TTC549 (cell line): ENCODE data around the gene PRKAG2.
"Not testable (repeated sequence)": the region's sequence is repeated elsewhere in the genome, so short reads cannot be mapped to it uniquely, and the experiment has no call there.

Experiments
- FAIRE-seq: peaks from 2 replicates; lab custom pipeline; 2012; peaks lifted over from hg19 to GRCh38; lab: Jason Lieb, UNC

Gene PRKAG2

DNA sequence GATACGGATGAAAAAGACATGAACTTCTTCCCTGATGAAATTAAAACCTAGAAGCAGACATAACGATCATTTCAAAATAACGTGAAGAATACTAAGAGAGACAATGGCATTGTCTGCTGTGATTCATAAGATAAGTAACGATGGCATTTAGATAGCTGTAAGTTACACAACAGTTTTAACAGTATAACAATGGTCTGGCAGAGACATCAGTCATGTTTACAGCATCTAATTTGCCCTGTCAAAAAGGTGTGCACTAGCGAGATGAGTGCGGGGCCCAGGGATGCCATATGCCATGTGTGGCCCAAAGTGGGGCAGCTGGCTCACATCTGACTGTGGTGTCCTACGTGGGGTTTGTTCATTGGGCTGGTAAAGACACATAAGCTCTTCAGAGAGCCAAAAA lies 301.5 kb downstream of the PRKAG2 start:
- no peak for FAIRE-seq

DNA sequence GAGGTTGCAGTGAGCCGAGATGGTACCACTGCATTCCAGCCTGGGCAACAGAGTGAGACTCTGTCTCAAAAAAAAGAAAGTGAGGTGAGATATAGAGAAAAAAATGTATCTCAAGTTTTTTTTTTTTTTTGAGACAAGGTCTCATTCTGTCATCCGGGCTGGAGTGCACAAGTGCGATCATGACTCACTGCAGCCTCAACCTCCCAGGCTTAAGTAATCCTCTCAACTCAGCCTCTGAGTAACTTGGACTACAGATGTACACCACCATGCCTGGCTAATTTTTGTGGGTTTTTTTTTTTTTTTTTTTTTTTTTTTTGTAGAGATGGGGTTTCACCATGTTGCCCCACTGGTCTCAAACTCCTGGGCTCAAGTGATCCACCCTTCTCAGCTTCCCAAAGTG lies 303.9 kb downstream of the PRKAG2 start:
- FAIRE-seq = not testable (repeated sequence)

DNA sequence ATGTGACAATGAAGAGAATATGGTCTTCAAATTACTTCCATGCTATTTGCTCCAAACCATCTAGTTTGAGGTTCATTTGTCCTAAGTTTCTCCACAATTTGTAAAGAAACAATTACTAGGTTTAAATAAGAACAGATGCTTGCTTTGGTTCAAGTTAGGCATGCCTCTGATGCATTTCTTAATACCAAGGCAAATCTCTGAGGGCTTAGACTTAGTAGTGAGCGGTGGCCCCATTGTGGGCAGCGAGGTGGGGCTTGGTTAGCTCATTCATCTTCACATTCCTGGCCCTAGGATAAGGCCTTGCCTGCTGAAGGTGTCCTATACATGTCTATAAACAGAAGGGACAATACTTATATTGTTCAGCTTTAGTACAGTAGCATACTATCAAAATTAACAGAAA lies 304.8 kb downstream of the PRKAG2 start:
- no peak for FAIRE-seq

DNA sequence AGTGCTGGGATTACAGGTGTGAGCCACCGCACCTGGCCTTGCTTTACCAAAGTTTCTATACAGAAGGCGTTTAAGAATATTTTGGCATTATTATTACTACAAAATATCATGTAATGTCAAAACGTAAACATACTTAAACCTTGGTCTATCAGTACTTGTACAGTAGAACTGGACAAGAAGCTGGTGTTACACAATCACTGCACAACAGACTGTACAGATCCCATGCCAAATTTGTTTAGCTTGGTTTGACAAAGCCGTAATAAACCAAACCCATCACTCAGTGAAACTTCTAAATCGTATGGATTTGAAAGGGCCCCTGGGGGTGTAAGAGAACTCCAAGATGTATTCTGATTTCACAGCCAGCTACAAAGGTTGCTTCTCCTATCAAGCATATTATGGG lies 305.4 kb downstream of the PRKAG2 start:
- FAIRE-seq = no peak

DNA sequence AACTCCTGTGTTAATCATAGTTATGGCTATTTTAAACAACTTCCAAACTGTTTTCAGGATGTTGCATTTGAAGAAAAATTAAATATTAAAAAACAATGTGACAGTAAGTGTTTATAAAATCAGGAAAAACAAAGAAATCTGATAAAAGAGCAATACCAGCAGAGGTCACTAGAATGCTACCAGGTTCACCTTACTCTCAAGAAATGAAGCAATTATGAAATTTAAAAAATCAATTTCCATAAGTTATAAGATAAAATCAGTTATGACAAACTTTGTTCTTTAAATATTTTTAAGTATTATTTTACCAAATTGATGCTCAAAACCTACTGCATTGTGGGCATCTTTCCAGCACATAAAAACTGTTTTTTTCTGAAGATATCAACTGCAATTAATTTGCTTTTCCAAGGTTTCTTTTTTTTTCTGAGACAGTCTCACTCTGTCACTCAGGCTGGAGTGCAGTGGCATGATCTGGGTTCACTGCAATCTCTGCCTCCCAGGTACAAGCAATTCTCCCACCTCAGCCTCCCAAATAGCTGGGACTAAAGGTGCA lies 306.5 kb downstream of the PRKAG2 start:
- peak; percentile 29 for FAIRE-seq

DNA sequence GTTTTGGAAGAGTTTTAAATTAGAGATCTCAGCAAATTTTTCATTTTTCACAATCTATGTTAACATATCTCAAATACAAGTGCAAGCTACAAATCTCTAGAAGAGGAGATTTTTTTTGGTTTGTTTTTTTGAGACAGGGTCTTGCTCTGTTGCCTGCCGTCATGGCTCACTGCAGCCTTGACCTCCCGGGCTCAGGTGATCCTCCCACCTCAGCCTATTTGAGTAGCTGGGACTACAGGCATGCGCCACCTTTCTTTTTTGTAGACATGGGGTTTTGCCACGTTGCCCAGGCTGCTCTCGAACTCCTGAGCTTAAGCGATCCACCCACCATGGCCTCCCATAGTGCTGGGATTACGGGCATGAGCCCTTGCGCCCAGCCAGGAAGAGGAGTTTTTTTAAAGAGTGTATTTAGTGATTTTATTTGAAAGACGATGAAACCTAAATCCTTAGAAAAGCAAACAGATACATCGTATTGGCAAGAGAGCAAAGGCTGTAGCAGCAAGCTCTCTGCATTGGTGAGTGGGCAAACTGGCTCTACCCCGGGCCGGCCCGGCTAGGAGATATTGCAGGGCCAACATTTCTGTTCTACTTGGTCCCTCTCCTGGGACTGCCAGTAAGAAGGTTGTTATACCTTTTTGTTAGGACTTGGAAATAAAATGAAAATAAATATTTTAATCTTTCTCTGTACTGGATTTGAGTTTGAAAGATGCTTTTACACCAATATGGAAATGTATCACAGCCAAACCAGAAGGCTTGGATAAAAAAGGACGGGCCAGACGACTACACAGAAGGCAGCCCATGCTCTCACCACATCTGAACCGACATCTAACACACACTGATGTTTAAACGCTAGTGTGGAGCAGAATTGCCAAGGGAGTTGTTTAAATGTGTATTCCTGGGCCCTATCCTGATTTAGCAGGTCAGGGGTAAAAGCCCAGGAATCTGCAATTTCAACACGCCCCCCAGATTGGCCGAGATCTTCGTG lies 307.7 kb downstream of the PRKAG2 start:
- no peak for FAIRE-seq

DNA sequence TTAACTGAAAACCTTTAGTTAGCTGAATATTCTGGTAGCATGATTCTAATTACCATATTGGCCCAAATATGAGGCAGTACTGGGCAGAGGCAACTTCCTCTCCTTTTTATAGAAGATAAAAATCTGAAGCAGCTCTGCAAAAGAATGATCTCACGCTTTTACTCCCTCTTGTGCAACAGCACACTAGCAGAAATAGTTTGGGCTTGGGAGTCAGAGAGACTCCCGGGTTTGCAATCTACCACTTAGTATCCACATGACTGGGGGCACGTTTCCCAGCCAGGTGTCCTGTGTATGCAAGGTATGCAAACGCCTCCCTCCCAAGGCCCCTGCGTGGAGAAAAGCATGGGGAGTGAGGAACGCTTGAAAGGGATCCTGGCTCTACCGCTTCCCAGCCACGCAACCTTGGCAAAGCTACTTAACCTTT lies 310.0 kb downstream of the PRKAG2 start:
- no peak for FAIRE-seq

DNA sequence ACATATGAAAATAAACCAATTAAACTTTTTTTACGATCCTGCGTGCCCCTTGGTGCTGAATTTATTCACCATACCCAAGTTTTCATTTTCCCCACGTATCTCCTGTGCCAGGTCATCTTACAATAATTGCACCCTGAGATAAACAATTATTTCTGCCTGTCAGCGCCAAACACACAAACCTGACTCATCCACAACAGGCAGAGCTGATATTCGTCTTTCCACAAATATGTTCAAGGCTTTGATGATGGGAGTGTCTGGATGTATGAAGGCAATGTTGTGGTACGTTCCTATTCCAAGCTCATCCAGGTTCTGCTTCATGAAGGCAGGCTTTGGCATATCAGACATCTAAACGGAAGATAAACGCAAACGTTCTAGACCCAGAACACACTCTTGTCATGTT lies 311.4 kb downstream of the PRKAG2 start:
- FAIRE-seq = no peak

DNA sequence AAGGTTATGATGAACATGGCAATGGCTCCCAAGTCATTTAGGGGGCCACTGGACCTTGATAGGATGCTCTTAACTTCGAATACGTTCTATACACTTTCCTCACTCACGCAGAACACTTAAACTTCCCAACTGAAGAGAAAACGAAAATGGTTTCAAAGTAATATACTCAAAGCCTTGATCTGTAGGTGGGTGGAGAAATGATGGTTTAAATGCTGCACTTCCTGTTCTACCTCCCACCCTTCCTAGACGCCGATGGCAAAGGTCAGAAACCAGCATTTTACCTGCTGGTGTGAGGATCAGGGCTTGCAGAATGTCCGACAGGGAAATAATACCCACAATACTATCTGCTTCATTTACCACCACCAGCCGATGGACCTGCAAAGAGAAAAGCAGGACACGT lies 316.7 kb downstream of the PRKAG2 start:
- FAIRE-seq = no peak

DNA sequence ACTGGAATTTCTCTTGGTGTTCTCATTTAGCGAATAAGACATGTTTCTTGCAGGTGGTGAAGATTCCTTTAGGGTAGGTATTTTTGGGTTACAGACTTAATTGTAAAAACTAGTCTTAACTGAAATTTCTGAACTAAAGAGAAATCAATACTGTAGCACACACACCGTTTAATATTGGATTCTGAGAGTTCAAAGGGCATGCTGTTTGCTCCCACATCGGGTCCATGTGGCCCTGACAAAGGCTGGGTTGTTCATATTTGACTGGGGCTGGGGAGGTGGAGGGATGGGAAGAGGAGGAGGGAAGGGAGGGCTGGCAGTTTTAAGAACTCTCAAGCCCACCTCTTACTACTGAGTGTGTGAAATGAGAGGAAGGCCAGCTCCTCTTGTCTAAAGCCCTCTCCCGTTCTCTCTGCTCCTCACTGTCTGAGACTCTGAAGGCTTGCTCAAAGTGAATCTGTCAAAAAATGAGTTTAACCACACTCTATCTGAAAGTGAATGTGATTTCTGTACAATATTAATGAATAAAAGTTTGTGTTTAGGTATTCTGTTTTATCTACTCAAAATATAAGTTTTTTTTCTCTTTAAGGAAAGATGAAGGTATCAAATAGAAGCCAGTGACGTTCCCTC lies 317.2 kb downstream of the PRKAG2 start:
- no peak for FAIRE-seq

DNA sequence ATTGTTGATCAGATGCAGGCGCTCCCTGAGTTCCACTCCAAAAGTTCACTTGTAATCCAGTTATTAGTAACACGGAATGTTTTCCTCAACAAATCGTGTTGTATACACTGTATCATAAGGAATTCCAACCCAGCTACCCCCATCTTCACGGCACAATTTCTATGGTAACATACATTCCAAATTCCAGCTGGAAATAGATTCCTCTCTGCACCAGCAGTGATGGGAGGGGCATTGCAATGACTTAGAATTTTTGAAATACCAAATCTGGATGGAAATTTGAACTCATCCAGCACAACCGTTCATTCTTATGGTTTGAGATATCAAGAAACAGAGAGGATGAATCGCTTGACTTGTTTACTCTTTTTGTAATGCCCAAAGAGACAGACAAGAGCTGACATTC lies 318.3 kb downstream of the PRKAG2 start:
- no peak for FAIRE-seq

DNA sequence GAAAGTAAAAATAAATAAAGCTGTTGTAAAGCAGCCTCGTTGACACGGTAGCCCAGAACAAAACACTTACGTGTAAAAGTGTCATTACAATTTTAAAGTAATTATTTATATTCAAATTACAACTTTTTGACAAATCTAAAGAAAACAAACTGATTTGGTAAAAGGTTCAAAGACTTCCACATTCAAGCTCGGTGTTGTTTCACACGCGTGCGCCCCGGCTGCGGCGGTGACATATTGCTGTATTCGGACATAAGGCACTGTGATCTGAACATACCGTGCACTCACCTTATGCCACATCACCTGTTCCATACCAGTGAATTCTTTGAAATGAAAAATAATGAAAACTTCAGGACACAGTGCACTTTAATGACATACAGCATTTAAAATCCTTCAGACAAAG lies 320.3 kb downstream of the PRKAG2 start:
- no peak for FAIRE-seq

DNA sequence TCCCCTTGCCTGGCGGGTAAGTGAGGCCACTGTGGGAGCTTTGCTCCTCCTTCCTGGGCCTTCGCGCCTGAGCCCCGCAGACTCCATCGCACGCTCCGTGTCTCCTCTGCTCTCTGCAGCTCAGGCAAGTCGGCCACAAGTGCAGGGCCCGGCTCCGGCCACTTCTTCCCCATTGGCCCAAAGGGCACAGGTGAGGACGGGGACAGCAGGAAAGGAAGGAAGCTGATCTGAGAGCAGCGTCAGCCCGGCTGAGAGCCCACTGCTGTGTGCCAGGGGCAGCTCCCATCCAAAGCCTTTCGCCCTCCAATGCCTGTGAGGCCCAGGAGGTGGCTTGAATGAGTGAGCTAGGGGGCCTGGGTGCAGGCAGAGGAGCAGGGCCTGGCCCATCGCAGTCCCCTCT lies 323.6 kb downstream of the PRKAG2 start:
- no peak for FAIRE-seq

DNA sequence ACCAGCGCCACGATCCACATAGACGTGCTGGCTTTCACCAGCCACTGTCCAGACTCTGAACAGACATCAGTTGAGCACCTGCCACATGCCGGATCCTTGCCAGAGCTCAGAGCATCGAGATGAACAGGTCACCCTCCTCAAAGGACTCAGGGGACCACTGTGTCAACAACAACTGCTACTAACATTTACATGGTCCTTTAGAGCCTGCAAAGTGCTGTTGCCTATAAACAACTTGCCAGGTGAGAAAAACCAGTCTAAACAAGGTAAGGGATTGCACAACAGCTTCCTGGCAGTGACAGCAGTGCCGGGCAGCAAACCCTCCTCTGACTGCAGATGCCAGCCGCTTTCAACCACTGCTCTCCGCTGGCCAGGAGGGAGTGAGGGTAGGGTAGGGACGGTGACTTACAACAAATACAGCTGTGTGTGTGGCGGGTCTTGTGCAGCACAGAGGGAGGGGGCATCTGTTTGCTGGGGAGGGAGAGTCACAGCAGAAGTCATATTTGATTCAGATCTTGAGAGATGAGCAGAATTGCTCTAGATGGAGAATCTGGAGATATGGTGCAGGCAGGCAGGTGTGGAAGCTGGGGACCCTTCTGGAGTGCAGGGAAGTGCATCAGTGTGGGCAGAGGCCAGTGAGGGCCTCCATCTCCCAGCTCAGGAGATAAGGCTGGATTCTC lies 324.4 kb downstream of the PRKAG2 start:
- FAIRE-seq = no peak

DNA sequence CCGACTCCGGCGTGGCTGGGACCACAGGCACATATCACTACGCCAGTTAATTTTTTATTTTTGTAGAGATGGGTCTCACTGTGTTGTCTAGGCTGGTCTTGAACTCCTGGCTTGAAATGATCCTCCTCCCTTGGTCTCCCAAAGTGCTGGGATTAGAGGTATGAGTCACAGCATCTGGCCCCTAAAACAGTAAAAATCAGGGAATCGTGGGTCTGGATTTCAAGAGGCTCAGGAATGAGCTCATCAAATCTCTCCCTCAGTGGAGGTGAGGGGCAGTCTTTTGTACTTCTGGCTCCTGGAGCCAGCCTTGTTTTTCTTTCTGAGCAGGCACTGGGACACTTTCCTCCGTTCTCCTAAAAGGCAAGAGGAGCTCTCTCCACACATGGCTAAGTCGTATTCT lies 325.1 kb downstream of the PRKAG2 start:
- FAIRE-seq = no peak

DNA sequence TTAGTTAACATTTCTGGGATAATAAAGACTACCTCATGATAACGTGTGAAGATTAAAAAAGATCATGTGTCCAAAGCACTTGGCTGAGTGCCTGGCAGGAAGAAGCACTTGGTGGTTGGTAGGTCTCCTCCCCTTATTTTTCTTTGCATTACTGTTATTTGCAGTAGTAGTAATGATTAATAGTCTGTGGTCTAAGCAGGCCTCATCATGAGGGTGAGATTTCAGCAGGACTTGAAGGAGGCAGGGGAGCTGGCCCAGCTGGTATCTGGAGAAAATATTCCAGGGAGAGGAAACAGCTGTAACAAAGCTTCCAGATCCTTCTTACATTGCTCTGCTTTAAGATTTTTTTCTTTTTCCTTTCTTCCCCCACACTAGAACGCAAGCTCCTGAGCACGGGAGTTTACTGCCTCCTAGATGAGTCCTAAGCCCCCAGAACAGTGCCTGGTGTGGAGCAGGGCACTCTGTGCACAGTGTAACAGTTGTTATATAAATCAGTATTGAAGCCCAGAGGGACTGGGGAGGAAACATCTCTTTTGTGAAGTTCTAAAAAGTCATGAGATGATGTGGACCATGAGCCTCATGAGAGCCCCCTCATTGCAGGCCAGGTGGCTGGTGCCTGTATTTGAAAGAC lies 326.1 kb downstream of the PRKAG2 start:
- FAIRE-seq = no peak

DNA sequence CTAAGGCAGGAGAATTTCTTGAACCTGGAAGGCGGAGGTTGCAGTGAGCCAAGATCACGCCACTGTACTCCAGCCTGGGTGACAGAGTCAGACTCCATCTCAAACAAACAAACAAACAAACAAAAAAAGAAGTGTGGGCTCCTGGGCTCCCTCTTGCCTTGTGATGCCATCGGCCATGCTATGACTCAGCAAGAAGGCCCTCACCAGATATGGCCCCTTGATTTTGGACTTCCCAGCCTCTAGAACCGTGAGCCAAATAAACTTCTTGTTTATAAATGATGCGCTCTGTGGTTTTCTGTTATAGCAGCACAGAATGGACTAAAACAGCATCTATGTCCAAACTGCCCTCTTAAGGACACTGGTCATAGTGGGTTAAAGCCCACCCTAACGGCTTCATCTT lies 327.3 kb downstream of the PRKAG2 start:
- FAIRE-seq = no peak

DNA sequence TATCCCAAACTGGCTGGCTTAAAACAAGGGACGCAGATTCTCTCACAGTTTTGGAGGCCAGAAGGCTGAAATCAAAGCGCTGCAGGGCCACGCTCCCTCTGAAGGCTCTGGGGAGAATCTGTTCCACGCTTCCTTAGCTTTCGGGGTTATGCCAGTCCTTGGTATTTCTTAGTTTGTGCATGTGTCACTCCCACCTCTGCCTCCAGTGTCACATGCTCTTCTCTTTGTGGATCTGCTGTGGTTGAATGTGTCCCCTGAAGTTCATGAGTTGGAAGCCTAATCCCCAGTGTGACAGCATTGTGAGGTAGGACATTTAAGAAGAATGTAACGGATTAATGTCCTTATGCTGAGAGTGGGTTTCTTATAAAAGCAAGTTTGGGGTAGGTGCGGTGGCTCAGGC lies 327.8 kb downstream of the PRKAG2 start:
- no peak for FAIRE-seq

DNA sequence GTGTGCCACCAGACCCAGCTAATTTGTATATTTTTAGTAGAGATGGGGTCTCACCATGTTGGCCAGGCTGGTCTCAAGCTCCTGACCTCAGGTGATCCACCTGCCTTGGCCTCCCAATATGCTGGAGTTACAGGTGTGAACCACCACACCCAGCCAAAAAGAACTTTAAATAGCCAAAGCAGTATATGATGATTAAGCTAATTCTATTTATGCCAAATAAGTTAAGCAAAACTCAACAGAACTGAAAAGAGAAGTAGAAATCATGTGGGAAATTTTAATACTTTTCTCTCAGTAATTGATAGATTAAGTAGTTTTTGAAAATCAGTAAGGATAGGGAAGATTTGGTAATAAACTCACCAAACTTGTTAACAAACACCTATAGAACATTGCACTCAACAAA lies 332.7 kb downstream of the PRKAG2 start:
- no peak for FAIRE-seq

DNA sequence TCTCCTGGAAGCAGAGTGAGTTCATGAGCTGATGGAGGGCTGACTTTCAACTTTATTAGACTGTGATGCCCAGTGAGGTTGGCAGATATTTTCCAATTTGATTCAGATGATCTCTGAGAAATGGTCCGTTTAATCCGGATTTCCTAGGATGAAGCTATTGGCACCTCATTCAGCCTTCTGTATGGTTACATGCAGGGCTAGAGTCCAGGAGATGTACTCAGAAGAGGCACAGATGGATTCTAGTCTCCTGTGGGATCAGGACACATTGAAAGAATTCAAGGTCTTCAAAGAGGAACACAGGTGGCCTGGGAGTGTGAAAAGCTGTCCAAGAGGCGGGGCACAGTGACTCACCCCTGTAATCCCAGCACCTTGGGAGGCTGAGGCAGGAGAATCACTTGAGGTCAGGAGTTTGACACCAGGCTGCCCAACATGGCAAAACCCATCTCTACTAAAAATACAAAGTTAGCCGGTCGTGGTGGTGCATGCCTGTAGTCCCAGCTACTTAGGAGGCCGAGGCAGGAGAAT lies 334.2 kb downstream of the PRKAG2 start:
- FAIRE-seq = no peak

DNA sequence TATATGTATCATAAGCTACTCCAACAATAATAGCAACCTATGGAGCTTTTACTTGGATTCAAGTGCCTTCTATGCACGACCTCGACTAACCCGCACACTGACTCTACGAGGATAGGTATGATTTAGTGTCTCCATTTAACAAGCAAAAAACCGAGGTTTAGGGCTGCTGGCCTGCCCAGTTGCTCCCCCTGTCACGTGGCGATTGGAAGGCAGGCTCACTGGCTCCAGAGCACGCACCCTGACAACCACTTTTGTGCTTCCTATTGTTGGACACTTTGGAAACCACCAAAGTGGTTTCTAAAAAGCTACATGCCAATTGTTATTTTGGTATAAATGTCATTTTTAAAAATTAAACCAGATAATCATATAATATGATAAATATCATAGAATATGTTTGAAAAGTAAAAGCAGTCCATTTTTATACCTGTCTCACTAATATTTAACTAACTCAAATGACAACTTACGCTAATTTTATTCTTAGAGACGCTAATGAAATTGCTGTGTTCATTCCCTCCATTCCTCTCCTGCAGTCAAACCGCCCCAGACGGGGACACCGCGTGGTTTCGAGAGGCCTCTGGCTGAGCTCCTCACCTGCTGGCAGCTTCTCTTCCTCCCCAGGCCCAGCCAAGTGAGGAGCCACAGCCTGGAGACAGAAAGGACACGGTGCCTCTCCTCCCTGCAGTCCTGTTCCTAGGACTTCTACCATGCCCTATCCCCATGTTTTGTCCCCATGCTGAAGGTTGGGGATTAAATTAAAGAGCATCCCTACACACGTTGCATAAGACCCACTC lies 335.0 kb downstream of the PRKAG2 start:
- no peak for FAIRE-seq
